LNCaP clone FGC (cell line): ENCODE results near the gene REG3A.

Experiments used
- DNase-seq: peaks from one replicate; pipeline ENCODE4 v3.0.0-alpha.2; 2011; ENCODE audit warnings: low read depth
- H3K4me3 ChIP-seq: 2 replicates; pipeline ENCODE4 v1.5.1; 2011; ENCODE audit warnings: mild to moderate bottlenecking, low read depth, low read length, control low read depth
- TF ChIP-seq, protein P1 (sequence below): IDR thresholded peaks from 2 replicates; pipeline ENCODE4 v1.5.1; 2012; ENCODE audit warnings: mild to moderate bottlenecking; ENCODE audit not compliant: control insufficient read depth, insufficient read depth; ENCODE audit errors: extremely low read depth

REG3A gene

DNA sequence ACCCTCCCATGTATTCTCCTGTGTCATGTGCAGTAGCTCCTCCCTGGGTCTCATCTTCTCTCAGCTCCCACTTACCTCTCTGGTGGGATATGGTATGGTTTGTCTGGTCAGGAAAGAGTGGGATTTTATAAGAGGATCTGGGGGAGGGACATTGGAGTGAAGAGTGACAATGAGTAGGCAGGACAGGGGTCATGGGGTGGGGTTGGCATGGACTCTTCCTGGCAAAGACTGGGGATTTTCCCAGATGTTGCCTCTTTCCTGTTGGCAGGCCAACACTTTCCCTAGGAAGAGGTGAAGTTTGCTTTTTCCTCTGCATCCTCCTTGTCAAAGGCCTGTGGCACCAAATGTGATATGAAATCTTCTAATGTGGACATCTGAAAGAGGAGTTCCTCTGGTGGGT, at the start of gene REG3A:
REG3A (minus strand) TSS at position 101 of the 400 bp plus-strand sequence. CDS start 348 bp downstream, outside the sequence.
- H3K4me3 ChIP-seq, result no peak within 1 kb of the TSS
- DNase-seq, result no peak
- TF ChIP-seq, protein P1, sequence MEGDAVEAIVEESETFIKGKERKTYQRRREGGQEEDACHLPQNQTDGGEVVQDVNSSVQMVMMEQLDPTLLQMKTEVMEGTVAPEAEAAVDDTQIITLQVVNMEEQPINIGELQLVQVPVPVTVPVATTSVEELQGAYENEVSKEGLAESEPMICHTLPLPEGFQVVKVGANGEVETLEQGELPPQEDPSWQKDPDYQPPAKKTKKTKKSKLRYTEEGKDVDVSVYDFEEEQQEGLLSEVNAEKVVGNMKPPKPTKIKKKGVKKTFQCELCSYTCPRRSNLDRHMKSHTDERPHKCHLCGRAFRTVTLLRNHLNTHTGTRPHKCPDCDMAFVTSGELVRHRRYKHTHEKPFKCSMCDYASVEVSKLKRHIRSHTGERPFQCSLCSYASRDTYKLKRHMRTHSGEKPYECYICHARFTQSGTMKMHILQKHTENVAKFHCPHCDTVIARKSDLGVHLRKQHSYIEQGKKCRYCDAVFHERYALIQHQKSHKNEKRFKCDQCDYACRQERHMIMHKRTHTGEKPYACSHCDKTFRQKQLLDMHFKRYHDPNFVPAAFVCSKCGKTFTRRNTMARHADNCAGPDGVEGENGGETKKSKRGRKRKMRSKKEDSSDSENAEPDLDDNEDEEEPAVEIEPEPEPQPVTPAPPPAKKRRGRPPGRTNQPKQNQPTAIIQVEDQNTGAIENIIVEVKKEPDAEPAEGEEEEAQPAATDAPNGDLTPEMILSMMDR, result no peak

DNA sequence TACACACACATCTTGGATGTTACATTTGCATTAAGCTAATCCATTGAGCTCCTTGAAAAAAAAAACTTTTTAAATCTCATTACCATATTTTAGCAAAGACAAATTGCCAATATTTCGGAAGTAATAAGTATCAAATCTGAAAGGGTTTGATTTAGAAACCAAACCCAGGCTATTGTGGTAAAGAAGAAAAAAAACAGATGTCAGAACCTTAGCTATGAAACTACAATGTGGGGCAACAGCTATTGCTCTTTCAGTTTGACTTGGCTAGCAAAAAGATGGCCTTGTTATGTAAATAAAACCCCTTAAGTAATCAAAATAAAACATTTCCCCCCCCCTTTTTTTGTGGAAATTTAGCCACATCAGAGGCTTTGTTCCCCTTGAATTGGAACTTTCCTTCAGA, 41.2 kb upstream of the REG3A start:
- no peak overlapping the region for H3K4me3 ChIP-seq
- TF ChIP-seq, protein P1, result no peak
- DNase-seq, result no peak

DNA sequence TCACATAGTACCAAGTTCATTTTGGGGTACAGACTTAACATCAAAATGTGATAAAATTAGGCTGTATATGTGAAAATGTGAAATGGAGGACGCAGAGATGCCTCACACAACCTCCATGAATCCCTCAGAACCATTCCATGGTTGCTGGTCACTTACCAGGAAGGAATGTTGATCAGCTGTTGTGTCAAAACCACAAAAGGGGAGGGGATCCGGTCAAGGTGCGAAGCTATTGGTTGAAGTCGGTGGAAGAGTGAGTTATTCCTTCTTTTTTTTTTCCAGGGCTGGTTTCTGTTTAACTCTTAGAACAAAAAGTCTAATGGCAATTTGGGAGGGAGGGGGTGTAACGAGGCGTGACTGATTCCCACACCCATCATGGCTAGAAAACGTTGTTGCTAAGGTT, 32.3 kb upstream of the REG3A start:
- no peak for DNase-seq
- TF ChIP-seq, protein P1, result no peak
- H3K4me3 ChIP-seq, result no peak overlapping the region

DNA sequence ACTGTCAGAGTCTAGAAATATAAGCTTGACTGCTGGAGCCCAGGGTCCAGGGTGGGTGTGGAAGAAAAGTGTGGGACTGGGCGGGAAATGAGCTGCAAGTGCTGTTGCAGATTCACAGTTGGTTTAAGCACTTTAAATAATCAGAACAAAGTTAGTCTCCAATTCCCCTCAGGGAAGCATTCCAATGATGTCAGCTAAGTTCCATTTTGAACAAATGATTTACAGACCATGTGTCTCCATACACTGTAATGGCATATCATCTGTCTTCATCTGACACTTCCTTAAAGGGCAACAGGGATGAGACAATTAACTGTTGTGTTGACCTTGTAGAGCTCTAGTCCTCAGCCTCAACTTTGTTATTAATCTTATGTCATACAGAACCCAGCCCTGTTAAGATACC, 31.5 kb upstream of the REG3A start:
- DNase-seq, result no peak
- no peak overlapping the region for H3K4me3 ChIP-seq
- TF ChIP-seq, protein P1, result no peak

DNA sequence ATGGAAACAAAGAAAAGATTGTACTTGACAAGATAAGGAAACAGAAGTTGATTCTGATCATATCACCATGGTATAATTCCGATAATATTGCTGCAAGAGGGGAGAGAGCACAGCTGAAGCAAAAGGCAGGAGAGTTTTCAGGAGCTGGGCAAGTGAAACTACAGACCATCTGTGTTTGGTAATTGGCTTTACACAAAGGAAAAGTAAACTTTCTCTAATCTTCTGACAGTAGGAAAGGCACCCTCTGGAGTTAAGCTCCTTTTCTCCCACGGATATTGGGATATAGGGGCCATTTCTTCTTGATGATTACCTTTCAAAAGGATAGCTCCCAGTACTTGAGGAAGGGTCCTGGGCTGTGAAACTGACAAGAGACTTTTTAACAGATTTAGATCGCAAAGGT, 29.9 kb upstream of the REG3A start:
- TF ChIP-seq, protein P1, result no peak
- no peak overlapping the region for H3K4me3 ChIP-seq
- no peak for DNase-seq

DNA sequence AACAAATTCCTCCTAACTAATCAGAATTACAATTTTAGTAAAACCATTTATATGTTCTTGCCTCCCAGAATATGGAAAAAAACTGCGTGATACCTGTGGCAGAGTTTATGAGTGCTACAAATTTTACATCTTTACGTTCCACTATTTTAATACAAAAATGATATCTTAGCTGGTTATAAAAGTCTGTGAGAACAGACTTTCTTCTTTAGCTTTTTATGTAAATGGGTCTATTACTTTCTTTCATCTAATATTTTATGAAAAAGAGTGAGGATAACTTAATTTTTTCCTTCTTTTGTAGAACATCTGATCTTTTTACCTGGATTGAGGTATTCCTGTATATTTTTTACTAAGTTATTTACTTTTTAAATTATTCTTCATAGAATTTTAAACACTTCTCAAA, 22.1 kb upstream of the REG3A start:
- TF ChIP-seq, protein P1, result no peak
- DNase-seq, result no peak
- no peak overlapping the region for H3K4me3 ChIP-seq

DNA sequence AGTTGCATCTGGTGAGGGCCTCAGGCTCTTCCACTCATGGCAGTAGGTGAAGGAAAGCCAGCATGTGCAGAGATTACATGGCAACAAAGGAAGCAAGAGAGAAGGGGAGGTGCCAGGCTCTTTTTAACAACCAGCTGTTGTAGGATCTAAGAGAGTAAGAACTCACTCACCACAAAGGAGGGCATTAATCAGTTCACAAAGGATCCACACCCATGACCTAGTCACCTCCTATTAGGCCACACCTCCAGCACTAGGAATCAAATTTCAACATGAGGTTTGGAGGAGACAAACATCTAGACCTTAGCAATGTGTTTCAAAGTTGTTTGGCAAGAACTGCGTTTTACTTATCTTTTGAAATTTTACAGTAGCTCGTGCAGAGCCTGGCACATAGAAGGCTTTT, 20.5 kb upstream of the REG3A start:
- no peak for DNase-seq
- TF ChIP-seq, protein P1, result no peak
- H3K4me3 ChIP-seq, result no peak overlapping the region
